ENCODE results near the gene PDPR. TPM values are rescaled to one million over a fixed set of nuclear protein-coding genes. Genes with fewer than 3 reads are reported as not detected.
"Not testable (repeated sequence)": the region's sequence is repeated elsewhere in the genome, so short reads cannot be mapped to it uniquely, and the experiment has no call there.

PDPR gene
- polyA plus RNA-seq = 9.5 TPM

DNA sequence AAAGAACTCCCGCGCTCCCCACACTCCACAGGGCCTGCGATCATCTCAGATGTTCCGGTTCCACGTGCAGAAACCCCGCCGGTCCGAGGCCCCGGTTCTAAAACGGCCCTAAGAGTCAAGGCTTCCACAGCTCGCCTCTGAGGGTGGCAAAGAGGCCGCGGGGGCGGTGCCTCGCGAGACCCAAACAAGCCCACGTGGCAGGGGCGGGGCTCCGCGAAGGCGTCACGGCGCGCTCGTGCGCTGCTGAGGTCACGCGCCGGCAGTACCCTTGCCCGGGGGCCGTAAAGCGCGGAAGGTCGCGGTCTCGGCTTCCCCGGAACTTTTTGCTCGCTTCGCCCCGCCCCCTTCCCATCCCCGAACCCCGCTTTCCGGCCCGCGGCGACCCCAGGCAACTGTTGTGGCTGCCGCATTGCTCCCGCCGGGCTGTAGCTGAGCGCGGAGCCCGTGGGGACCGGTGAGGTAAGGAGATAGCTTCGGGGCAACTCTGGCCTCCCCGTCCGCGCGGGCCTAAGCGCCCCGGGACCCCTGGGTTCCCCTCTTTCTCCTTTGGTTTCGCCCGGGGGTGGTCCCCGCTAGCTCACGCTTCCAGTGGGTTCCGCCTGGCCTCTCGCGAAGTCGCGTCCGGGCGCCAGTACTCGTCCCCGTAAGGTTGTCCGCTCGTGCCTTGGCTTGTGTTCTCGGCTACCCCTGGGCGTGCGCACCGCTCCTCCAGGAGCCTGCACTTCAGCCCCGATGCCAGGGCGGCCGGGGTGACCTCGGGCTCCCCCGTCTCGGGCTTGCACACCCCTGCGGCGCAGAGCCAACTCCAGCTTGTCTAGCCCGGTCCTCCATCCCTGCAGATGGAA, at the start of gene PDPR:
PDPR (plus strand) TSS at position 351 of the 845 bp plus-strand sequence. CDS start 6,161 bp downstream, outside the sequence.
- Mint-ChIP-seq H3K4me1 (peaks cover 12 to 21% (median 19%) of the 10 kb centered on the region in 3 donors), H3K4me3 (peak within 1 kb of the TSS; percentile 88 to 94 (median 92)), H3K27ac (peak within 1 kb of the TSS; percentile 69 to 93 (median 92))
- not testable (repeated sequence) for H3K27me3 Mint-ChIP-seq, H3K9me3 Mint-ChIP-seq, H3K36me3 Mint-ChIP-seq

DNA sequence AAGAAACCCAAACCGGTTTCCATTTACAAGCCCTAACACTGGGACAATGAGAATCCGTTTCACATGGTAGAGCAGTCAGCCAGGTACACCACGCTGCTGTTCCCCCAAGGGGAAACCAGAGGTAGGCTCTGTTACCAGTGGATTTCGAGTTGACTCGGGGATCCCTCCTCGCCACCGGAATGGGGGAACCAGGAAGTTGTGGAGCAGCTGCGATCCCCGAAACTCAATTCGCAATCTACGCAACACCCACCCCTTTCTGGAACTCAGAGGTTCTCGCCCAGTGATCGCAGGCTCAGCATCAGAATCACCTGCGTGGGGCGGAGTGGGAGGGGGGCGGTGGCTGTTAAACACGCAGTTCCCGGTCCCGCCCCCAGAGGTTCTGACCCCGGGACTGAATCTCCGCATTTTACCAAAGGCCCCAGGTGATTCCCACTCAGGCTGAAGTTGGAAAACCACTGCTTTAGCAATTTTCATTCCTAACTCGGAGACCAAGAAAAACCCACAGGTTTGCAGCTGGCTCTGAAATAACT, 49.2 kb upstream of the PDPR start:
- H3K27me3 Mint-ChIP-seq, H3K36me3 Mint-ChIP-seq: not testable (repeated sequence)

DNA sequence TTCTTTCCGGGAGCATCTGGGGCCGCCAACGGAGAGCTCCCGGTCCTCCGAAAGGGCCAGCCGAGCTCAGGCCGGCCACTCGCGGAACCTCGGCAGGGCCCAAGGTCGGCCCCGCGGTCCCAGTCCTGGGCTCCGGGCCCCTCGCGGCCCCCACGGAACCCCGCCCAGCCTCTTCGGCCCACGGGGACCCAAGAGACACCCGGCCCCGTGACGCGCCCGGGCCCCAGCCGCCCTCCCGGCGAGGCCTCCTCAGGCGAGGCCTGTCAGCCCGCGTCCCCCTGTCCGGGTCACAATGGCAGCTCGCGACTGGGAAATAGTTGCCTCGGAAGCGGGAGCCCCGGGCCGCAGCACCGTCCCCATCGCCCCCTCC, 48.8 kb upstream of the PDPR start:
- peak overlapping the region in 2 of 3 donors; percentile 90 to 95 for H3K27ac Mint-ChIP-seq
- not testable (repeated sequence) for H3K27me3 Mint-ChIP-seq, H3K9me3 Mint-ChIP-seq, H3K4me1 Mint-ChIP-seq, H3K36me3 Mint-ChIP-seq
- H3K4me3 Mint-ChIP-seq = peak overlapping the region; percentile 89 to 98 (median 97)

More for the DNA sequence above, 49.2 kb upstream of the PDPR start:
- not testable (repeated sequence) for H3K9me3 Mint-ChIP-seq, H3K4me1 Mint-ChIP-seq
- H3K27ac Mint-ChIP-seq = peak overlapping the region; percentile 81 to 95 (median 90)
- peak overlapping the region; percentile 89 to 98 (median 96) for H3K4me3 Mint-ChIP-seq

DNA sequence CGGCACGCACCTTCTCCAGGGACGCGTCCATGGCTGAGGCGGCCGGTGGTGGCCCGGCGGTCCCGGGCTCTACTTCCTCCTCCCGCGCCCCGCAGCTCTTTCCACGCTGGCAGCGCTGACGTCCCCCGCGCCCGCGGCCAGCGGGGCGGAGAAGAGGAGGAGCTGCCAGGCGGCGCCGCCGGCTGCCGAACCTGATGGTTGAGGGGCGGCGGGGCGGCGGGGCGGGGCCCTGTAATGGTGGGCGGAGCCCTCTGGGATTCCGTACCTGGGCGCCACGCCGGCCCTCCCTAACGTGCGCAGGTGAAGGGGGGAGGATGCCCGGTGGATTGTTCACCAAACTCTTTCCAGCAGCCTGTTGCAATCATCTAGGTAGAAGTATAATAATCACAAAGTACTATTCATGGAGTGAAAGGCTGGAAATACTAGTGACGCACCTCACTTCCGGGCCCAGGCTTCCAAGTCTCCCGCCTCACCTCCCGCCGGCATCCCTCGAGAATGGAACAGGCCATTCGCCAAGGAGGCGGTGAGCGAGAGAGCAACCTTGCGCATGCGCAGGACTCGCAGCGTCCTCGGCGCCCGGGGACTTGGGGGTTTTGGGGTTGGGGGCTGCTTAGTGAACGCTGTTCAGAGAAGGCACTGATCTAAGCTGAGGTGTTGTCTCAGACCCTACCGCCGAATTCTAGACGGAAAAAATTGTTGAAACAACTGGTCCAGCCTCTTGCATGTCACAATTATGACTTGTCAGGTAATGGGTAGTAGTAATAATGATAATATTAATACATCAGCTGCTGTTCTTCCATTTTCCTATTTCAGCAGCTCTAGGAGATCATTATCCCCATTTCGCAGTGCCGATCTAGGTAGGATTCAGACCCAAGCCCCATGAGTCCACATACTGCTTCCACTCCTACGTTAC, 48.1 kb upstream of the PDPR start:
- H3K4me1 Mint-ChIP-seq = not testable (repeated sequence)

DNA sequence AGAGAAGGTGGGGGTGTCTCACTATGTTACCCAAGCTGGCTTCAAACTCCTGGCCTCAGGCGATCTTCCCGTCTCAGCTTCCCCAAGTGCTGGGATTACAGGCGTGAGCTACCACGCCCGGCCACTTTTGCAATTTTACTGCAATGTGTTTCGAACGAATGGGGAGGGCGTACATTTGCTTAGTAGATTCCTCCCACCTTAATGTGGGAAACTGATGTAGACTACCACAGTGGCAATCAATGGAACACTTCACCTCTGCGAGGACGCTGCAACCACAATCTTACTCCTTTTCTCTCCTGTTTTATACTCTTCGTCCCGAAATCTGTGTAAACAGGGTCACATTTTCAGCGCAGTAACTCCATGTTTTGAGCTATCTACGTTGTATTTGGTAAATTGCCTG, 47.4 kb upstream of the PDPR start:
- not testable (repeated sequence) for H3K27me3 Mint-ChIP-seq, H3K9me3 Mint-ChIP-seq, H3K4me1 Mint-ChIP-seq, H3K36me3 Mint-ChIP-seq
- Mint-ChIP-seq H3K27ac (peak overlapping the region in 1 of 3 donors; percentile 96), H3K4me3 (peak overlapping the region; percentile 58 to 97 (median 77))

More for the DNA sequence above, 48.1 kb upstream of the PDPR start:
- peak overlapping the region; percentile 86 to 97 (median 96) for H3K4me3 Mint-ChIP-seq
- peak overlapping the region; percentile 69 to 96 (median 91) for H3K27ac Mint-ChIP-seq
- not testable (repeated sequence) for H3K9me3 Mint-ChIP-seq, H3K36me3 Mint-ChIP-seq, H3K27me3 Mint-ChIP-seq

DNA sequence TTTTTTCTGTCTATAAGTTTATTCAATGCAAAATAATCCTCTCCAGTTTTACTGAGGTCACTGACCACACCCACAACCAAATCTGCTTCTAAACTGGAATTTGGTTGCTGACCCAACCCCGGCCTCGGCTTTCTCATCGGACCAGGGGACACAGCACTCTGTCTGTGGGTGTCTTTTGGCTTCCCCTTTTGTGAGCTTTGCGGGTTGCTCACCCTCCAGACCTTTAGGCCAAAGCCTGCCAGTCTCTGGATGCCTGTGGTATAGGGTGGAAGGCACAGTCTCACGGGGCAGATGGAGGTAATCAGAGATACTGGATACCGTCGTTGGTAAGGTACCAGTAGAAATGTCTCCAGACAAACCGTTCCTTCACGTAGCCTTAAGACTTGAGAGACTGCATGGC, 35.1 kb upstream of the PDPR start:
- H3K9me3 Mint-ChIP-seq, H3K27ac Mint-ChIP-seq, H3K36me3 Mint-ChIP-seq, H3K27me3 Mint-ChIP-seq, H3K4me3 Mint-ChIP-seq, H3K4me1 Mint-ChIP-seq: not testable (repeated sequence)

DNA sequence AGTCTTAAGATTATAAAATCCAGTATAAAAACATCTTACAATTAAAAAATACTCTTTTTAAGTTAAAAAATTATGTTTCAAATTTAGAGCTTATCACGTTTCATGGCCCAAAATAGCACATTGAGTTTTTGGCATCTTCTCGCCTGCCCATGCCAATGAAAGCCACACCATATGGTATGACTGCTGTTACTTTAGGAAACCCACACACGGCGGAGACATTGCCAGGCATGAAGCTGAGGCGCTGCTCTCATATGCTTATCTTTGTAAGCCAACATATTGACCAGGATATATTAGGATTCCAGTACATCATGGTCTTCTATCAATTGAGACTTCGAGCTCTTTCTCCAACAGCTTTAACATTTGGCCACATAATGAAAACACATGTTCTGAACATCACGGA, 32.9 kb upstream of the PDPR start:
- H3K4me1 Mint-ChIP-seq, H3K27ac Mint-ChIP-seq, H3K9me3 Mint-ChIP-seq, H3K27me3 Mint-ChIP-seq, H3K36me3 Mint-ChIP-seq, H3K4me3 Mint-ChIP-seq: not testable (repeated sequence)

DNA sequence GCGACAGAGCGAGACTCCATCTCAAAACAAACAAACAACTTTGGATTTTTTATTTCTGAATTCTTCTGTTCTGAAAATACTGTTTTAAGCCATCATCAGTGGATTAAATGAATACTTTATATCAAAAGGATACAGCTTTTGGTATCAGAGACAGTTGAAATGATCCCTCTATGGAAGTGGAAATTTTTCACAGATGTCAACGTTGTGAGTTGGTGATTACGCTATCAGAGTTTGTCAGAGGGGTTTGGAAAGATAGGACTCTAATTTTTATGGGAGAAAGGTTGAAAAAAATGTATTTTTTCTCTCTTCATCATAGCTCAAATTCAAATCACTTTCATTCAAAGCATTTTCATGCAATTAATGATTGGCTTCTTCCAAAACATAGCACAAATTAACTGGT, 30.2 kb upstream of the PDPR start:
- H3K27me3 Mint-ChIP-seq, H3K36me3 Mint-ChIP-seq, H3K9me3 Mint-ChIP-seq, H3K4me1 Mint-ChIP-seq, H3K27ac Mint-ChIP-seq, H3K4me3 Mint-ChIP-seq: not testable (repeated sequence)

DNA sequence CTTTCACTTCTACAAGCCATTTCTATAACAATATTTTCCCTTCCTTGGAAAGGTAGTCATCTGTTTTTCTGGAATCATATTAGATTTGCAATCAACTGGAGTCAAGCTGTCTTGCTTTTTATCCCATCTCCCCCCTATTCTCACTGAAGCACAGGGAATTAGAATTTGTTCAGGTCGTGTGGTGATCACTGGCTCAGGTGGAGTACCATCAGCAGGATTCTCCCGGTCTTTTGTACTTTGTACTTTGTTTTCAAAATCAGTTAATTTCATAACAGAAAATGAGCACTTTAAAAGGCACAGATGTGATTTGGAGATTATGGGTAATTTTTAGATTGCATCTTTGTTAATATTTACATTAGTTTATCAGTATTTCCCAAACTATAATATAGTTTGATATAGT, 26.0 kb upstream of the PDPR start:
- H3K4me1 Mint-ChIP-seq, H3K27me3 Mint-ChIP-seq, H3K4me3 Mint-ChIP-seq: not testable (repeated sequence)

DNA sequence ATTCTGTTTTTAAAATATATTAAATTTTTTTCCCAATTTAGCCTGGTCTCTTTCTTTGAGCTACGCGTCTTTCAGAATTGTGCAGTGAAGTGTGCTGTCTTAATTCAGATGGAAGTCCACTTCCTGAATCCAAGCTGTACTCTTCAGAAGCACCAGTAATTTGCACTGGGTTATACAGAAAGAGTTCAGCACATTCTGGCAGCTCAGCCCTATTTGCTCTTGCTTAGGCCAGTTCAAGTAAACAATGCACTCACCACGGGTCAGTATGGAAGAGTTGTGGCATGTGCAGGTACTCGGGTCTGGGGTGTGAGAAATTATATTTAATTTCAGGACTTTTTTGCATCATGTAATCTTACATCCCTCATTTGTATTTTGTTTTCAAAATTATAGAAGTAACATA, 25.3 kb upstream of the PDPR start:
- H3K36me3 Mint-ChIP-seq, H3K4me1 Mint-ChIP-seq, H3K27me3 Mint-ChIP-seq, H3K27ac Mint-ChIP-seq, H3K9me3 Mint-ChIP-seq, H3K4me3 Mint-ChIP-seq: not testable (repeated sequence)

More for the DNA sequence above, 26.0 kb upstream of the PDPR start:
- H3K36me3 Mint-ChIP-seq, H3K9me3 Mint-ChIP-seq, H3K27ac Mint-ChIP-seq: not testable (repeated sequence)

DNA sequence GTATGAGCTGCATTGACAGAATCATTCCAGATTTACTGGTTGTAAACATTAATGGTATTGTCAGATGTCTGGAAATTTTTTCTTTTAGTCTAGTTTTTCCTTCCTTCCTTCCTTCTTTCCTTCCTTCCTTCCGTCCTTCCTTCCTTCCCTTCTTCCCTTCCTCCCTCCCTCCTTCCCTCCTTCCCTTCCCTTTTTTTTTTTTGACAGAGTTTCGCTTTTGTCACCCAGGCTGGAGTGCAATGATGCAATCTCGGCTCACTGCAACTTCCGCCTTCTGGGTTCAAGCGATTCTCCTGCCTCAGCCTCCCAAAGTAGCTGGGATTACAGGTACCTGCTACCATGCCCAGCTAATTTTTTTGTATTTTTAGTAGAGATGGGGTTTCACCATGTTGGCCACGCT, 24.8 kb upstream of the PDPR start:
- not testable (repeated sequence) for H3K27ac Mint-ChIP-seq, H3K9me3 Mint-ChIP-seq, H3K4me3 Mint-ChIP-seq, H3K36me3 Mint-ChIP-seq, H3K4me1 Mint-ChIP-seq, H3K27me3 Mint-ChIP-seq

DNA sequence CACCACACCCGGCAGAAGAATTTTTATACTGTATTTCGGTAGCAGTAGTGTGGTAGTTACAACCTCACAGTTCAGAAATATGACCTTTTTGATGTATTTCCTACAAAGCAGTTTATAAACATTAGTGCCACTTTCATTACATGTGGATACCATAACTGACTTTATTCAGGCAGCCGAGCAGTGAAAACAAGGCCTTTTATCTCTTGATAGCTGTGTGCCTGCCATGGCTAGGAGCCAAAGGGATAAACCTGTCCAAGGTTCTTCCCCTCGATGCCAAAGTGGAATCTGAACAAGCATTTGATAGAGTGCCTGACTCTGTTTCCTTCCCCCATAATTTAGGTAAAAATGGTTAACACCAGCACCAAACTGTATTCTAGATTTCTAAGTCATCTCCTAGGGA, 23.0 kb upstream of the PDPR start:
- H3K9me3 Mint-ChIP-seq, H3K36me3 Mint-ChIP-seq, H3K27me3 Mint-ChIP-seq, H3K27ac Mint-ChIP-seq, H3K4me3 Mint-ChIP-seq, H3K4me1 Mint-ChIP-seq: not testable (repeated sequence)

DNA sequence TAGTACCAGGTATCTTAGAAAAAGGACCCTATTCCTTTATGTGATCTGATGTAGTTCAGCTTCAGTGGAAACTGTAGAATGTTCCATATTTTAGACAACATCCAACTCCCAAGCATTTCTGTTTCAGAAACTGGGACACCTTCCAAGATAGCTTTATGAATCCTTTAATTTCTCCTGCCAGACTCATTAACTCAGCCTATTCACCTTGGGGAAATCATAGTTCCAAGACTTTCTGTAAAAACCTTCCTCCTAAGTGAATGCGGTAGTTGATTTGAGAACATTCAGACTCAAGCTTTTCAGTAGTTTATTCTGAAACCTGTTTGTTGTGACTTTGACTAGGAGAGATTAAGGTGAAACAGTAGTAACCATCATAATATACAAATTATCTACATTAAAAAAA, 20.0 kb upstream of the PDPR start:
- H3K4me3 Mint-ChIP-seq, H3K4me1 Mint-ChIP-seq, H3K27me3 Mint-ChIP-seq, H3K9me3 Mint-ChIP-seq, H3K36me3 Mint-ChIP-seq, H3K27ac Mint-ChIP-seq: not testable (repeated sequence)

DNA sequence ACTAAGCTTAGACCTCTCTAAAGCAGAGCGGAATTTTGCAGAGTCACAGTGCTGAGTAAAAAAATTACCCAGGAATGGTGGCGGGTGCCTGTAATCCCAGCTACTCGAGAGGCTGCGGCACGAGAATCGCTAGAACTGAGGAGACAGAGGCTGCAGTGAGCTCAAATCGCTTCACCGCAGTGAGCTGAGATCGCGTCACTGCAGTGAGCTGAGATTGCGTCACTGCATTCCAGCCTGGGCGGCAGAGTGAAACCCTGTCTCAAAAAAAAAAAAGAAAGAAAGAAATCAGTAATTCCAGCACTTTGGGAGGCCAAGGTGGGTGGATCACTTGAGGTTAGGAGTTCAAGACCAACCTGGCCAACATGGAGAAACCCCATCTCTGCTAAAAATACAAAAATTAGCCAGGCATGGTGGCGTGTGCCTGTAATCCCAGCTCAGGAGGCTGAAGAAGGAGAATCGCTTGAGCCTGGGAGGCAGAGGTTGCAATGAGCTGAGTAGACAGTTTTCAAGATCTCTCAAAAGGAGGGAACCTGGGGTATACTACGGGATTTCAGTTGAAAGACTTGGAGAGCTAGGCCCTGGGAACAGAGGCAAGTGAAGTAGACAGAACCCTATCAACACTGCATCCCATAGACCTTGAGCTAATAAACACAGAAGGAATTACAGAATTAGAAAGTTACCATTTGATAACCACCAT, 4.4 kb upstream of the PDPR start:
- H3K9me3 Mint-ChIP-seq, H3K4me1 Mint-ChIP-seq, H3K4me3 Mint-ChIP-seq, H3K27me3 Mint-ChIP-seq, H3K36me3 Mint-ChIP-seq: not testable (repeated sequence)
- H3K27ac Mint-ChIP-seq = peak overlapping the region in 1 of 3 donors; percentile 53

DNA sequence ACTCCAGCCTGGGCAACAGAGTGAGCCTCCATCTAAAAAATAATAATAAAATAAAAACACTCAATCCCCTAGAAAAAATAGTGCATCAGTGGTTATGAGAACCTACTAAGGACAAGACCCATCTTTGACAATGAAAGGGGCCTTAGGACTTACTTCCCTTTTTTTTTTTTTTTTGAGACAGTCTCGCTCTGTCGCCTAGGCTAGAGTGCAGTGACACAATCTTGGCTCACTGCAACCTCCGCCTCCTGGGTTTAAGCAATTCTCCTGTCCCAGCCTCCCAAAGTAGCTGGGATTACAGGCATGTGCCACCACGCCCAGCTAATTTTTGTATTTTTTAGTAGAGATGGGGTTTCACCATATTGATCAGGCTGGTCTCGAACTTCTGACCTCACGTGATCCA, 2.0 kb upstream of the PDPR start:
- Mint-ChIP-seq H3K27ac (peak overlapping the region in 2 of 3 donors; percentile 76 to 99), H3K4me3 (peak overlapping the region in 3 of 4 donors; percentile 12 to 91 (median 57)), H3K4me1 (peaks cover 2 to 11% (median 8%) of the 10 kb centered on the region in 3 donors)
- H3K9me3 Mint-ChIP-seq, H3K27me3 Mint-ChIP-seq, H3K36me3 Mint-ChIP-seq: not testable (repeated sequence)
